Thyroid gland (tissue), 4 donors: Measurements from ENCODE around the gene SCG2.

Source experiments
- POLR2A ChIP-seq, 2 donors: fragments of 450-650 bp; IDR thresholded peaks; one replicate each; pipeline ENCODE4 v1.6.1; 2017; ENCODE audit warnings: antibody characterized with exemption in 2 of 2, mild to moderate bottlenecking in 2 of 2, moderate library complexity in 1 of 2
- TF ChIP-seq, protein P1 (sequence below), 6 experiments: fragments of 200-600 bp in 3 of 6; fragments of 450-650 bp in 3 of 6; sonication (generic) in 3 of 6; IDR thresholded peaks; one replicate each; pipeline ENCODE4 v1.5.1; 2016 to 2019; ENCODE audit warnings: antibody characterized with exemption in 6 of 6, mild to moderate bottlenecking in 2 of 6, inconsistent platforms in 1 of 6, moderate library complexity in 1 of 6

DNA sequence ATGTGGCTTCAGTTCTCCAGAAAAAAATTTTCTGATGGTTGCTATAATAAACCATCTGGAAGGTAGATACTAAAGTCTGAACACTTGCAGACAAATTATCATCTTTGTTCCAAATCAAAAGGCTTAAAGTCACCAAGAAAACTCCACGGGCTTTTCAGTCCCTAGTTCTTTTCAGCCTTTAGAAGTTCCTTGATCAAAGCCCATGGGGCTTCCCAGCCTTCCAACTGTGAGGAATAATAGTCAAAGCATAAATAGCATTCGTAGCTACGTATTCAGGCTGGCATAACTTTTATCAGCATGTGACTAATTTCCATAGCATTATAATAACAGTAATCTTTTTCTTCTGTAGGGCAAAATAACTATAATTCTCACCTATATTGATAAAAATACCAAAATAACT is 13.9 kb downstream of the SCG2 start:
- TF ChIP-seq, protein P1, sequence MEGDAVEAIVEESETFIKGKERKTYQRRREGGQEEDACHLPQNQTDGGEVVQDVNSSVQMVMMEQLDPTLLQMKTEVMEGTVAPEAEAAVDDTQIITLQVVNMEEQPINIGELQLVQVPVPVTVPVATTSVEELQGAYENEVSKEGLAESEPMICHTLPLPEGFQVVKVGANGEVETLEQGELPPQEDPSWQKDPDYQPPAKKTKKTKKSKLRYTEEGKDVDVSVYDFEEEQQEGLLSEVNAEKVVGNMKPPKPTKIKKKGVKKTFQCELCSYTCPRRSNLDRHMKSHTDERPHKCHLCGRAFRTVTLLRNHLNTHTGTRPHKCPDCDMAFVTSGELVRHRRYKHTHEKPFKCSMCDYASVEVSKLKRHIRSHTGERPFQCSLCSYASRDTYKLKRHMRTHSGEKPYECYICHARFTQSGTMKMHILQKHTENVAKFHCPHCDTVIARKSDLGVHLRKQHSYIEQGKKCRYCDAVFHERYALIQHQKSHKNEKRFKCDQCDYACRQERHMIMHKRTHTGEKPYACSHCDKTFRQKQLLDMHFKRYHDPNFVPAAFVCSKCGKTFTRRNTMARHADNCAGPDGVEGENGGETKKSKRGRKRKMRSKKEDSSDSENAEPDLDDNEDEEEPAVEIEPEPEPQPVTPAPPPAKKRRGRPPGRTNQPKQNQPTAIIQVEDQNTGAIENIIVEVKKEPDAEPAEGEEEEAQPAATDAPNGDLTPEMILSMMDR (IDR thresholded peaks at IDR 0.05): no peak
- TF ChIP-seq POLR2A (IDR thresholded peaks at IDR 0.05): no peak
